Measurements from ENCODE around the gene FGGY.
"Not testable (repeated sequence)": the region's sequence is repeated elsewhere in the genome, so short reads cannot be mapped to it uniquely, and the experiment has no call there.

FGGY gene

GRCh38 chr1:59452559-59452958 lies 155.7 kb downstream of the FGGY start:
- no peak overlapping the region for H3K4me3 ChIP-seq (ENCODE audit: control insufficient read depth in 1 of 7, extremely low read depth in 1 of 7, insufficient read depth in 4 of 7, low read depth in 2 of 7, low read length in 6 of 7)
- H3K27ac ChIP-seq (ENCODE audit: insufficient read depth in 1 of 2, low read depth in 1 of 2, low read length in 2 of 2, poor library complexity in 1 of 2, severe bottlenecking in 2 of 2), result no peak overlapping the region
- no peak for DNase-seq
- CTCF ChIA-PET, result no interaction called here
- H3K4me1 ChIP-seq (ENCODE audit: control extremely low read depth in 1 of 4, control insufficient read depth in 4 of 4, insufficient read depth in 4 of 4, low read length in 3 of 4), result no peaks in the 10 kb centered on the region
- POLR2A ChIA-PET, result no interaction called here
- H3K9me3 ChIP-seq (ENCODE audit: control extremely low read depth in 1 of 5, control insufficient read depth in 4 of 5, insufficient read depth in 2 of 5, low read depth in 1 of 5, low read length in 4 of 5), result no peaks in the 10 kb centered on the region
- no peaks in the 10 kb centered on the region for H3K36me3 ChIP-seq (ENCODE audit: control insufficient read depth in 4 of 4, insufficient read depth in 4 of 4, low read length in 3 of 4)
- no peaks in the 10 kb centered on the region for H3K27me3 ChIP-seq (replicated peaks in 2 of 5; ENCODE audit: control insufficient read depth in 4 of 5, insufficient read depth in 5 of 5, low read length in 4 of 5)
- WGBS (ENCODE audit: insufficient coverage), result no CpG with 5 or more reads among the region's 1 CpG

DNA sequence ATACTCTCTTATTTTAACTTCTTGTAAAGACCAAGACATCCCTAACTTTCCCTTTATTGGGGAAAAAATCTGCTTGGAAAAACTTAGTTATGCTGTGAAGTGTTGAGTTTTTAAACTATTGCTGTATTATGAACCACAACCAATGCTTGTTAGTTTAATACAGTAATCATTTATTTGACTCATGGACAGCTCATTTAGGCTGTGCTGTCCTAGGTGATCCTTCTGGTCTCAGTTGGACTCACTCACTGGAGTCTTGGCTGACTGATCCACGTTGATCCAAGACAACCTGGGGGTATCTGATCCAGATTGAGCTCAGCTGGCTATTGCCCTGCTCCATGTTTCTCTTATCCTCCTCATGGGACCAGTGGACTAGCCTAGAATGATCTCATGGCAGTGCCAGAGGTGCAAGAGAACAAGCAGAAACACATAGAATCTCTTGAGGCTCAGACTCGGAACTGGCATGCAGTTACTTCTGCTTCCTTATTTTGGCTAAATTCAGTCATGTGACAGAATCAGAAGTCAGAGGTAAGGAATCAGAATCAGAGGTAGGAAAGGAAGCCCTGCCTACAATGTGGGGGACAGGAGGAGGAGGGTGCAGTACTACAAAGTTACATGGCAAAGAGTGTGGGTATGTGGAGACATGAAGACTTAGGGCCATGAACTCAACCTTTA lies 156.5 kb downstream of the FGGY start:
- Histone ChIP-seq H3K9me3 (ENCODE audit: control extremely low read depth in 1 of 5, control insufficient read depth in 4 of 5, insufficient read depth in 2 of 5, low read depth in 1 of 5, low read length in 4 of 5) (no peaks in the 10 kb centered on the region), H3K36me3 (ENCODE audit: control insufficient read depth in 4 of 4, insufficient read depth in 4 of 4, low read length in 3 of 4) (no peaks in the 10 kb centered on the region), H3K27me3 (replicated peaks in 2 of 5; ENCODE audit: control insufficient read depth in 4 of 5, insufficient read depth in 5 of 5, low read length in 4 of 5) (no peaks in the 10 kb centered on the region), H3K27ac (ENCODE audit: insufficient read depth in 1 of 2, low read depth in 1 of 2, low read length in 2 of 2, poor library complexity in 1 of 2, severe bottlenecking in 2 of 2) (no peak overlapping the region), H3K4me1 (ENCODE audit: control extremely low read depth in 1 of 4, control insufficient read depth in 4 of 4, insufficient read depth in 4 of 4, low read length in 3 of 4) (no peaks in the 10 kb centered on the region), H3K4me3 (ENCODE audit: control insufficient read depth in 1 of 7, extremely low read depth in 1 of 7, insufficient read depth in 4 of 7, low read depth in 2 of 7, low read length in 6 of 7) (no peak overlapping the region)
- 86% methylated on average over 2 of the region's 2 CpGs for WGBS (ENCODE audit: insufficient coverage)
- ChIA-PET CTCF (no interaction called here), POLR2A (no interaction called here)
- peak in 2 of 3 donors; percentile 10 to 25 for DNase-seq

DNA sequence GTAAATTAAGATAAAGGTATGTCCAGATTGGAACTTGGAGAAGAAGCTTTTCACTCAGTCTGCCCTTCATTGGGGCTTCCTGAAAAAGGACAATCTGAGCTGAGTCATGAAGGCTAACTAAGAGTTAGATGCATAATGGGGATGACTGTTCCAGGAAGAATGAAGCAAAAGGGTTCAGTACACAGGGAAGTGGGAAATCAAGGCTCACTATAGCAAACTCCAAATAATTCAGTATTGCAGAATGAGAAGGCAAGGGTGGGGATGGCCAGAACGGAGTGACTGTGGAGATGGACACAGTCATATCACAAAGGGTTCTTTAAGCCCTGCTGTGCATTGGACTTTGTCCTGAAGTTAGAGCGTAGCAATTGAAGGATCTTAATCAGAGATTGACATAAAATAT lies 158.3 kb downstream of the FGGY start:
- 100% methylated on average over 1 of the region's 2 CpGs for WGBS (ENCODE audit: insufficient coverage)
- no peak overlapping the region for H3K27ac ChIP-seq (ENCODE audit: insufficient read depth in 1 of 2, low read depth in 1 of 2, low read length in 2 of 2, poor library complexity in 1 of 2, severe bottlenecking in 2 of 2)

GRCh38 chr1:59457786-59458185 lies 160.9 kb downstream of the FGGY start:
- Histone ChIP-seq H3K27me3 (replicated peaks in 2 of 5; ENCODE audit: control insufficient read depth in 4 of 5, insufficient read depth in 5 of 5, low read length in 4 of 5) (no peaks in the 10 kb centered on the region), H3K4me3 (ENCODE audit: control insufficient read depth in 1 of 7, extremely low read depth in 1 of 7, insufficient read depth in 4 of 7, low read depth in 2 of 7, low read length in 6 of 7) (no peak overlapping the region), H3K9me3 (ENCODE audit: control extremely low read depth in 1 of 5, control insufficient read depth in 4 of 5, insufficient read depth in 2 of 5, low read depth in 1 of 5, low read length in 4 of 5) (peaks cover 0 to 8% (median 5%) of the 10 kb centered on the region in 5 experiments), H3K4me1 (ENCODE audit: control extremely low read depth in 1 of 4, control insufficient read depth in 4 of 4, insufficient read depth in 4 of 4, low read length in 3 of 4) (no peaks in the 10 kb centered on the region), H3K36me3 (ENCODE audit: control insufficient read depth in 4 of 4, insufficient read depth in 4 of 4, low read length in 3 of 4) (no peaks in the 10 kb centered on the region), H3K27ac (ENCODE audit: insufficient read depth in 1 of 2, low read depth in 1 of 2, low read length in 2 of 2, poor library complexity in 1 of 2, severe bottlenecking in 2 of 2) (no peak overlapping the region)
- ChIA-PET POLR2A (no interaction called here), CTCF (no interaction called here)
- no peak for DNase-seq
- 100% methylated on average over 1 of the region's 2 CpGs for WGBS (ENCODE audit: insufficient coverage)

More for the DNA sequence above, 158.3 kb downstream of the FGGY start:
- peaks cover 0 to 8% (median 4%) of the 10 kb centered on the region in 5 experiments for H3K9me3 ChIP-seq (ENCODE audit: control extremely low read depth in 1 of 5, control insufficient read depth in 4 of 5, insufficient read depth in 2 of 5, low read depth in 1 of 5, low read length in 4 of 5)
- ChIA-PET POLR2A (no interaction called here), CTCF (interaction anchor here (1.2 kb wide), 1 partner anchor 14 kb away, joined by 3 read pairs; no protein-coding TSS in a partner anchor)
- H3K27me3 ChIP-seq (replicated peaks in 2 of 5; ENCODE audit: control insufficient read depth in 4 of 5, insufficient read depth in 5 of 5, low read length in 4 of 5), result no peaks in the 10 kb centered on the region
- H3K36me3 ChIP-seq (ENCODE audit: control insufficient read depth in 4 of 4, insufficient read depth in 4 of 4, low read length in 3 of 4), result no peaks in the 10 kb centered on the region
- no peak for DNase-seq
- H3K4me1 ChIP-seq (ENCODE audit: control extremely low read depth in 1 of 4, control insufficient read depth in 4 of 4, insufficient read depth in 4 of 4, low read length in 3 of 4), result no peaks in the 10 kb centered on the region
- H3K4me3 ChIP-seq (ENCODE audit: control insufficient read depth in 1 of 7, extremely low read depth in 1 of 7, insufficient read depth in 4 of 7, low read depth in 2 of 7, low read length in 6 of 7), result no peak overlapping the region

DNA sequence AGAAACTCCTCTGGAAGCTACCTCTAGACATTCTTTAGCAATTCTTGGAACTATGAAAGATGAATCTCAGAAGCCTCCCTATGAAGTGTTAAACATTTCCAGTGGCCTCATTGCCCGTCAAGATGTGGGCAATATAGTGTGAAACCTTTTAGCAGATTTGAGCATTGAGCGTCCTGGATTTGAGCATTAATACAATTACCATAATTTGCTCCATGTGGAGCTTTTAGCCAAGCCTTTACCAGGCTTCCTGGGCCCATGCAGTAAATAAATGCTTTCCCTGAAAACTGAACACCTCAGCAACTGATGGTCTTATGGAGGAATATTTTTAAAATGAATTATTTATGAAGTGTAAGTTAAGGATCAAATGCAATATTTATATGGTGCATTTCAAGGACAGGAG lies 162.0 kb downstream of the FGGY start:
- 100% methylated on average over 1 of the region's 2 CpGs for WGBS (ENCODE audit: insufficient coverage)
- Histone ChIP-seq H3K27me3 (replicated peaks in 2 of 5; ENCODE audit: control insufficient read depth in 4 of 5, insufficient read depth in 5 of 5, low read length in 4 of 5) (no peaks in the 10 kb centered on the region), H3K4me3 (ENCODE audit: control insufficient read depth in 1 of 7, extremely low read depth in 1 of 7, insufficient read depth in 4 of 7, low read depth in 2 of 7, low read length in 6 of 7) (no peak overlapping the region), H3K27ac (ENCODE audit: insufficient read depth in 1 of 2, low read depth in 1 of 2, low read length in 2 of 2, poor library complexity in 1 of 2, severe bottlenecking in 2 of 2) (no peak overlapping the region), H3K9me3 (ENCODE audit: control extremely low read depth in 1 of 5, control insufficient read depth in 4 of 5, insufficient read depth in 2 of 5, low read depth in 1 of 5, low read length in 4 of 5) (peaks cover 0 to 8% (median 5%) of the 10 kb centered on the region in 5 experiments), H3K4me1 (ENCODE audit: control extremely low read depth in 1 of 4, control insufficient read depth in 4 of 4, insufficient read depth in 4 of 4, low read length in 3 of 4) (no peaks in the 10 kb centered on the region), H3K36me3 (ENCODE audit: control insufficient read depth in 4 of 4, insufficient read depth in 4 of 4, low read length in 3 of 4) (no peaks in the 10 kb centered on the region)
- POLR2A ChIA-PET, result no interaction called here
- DNase-seq, result no peak
- CTCF ChIA-PET, result no interaction called here

DNA sequence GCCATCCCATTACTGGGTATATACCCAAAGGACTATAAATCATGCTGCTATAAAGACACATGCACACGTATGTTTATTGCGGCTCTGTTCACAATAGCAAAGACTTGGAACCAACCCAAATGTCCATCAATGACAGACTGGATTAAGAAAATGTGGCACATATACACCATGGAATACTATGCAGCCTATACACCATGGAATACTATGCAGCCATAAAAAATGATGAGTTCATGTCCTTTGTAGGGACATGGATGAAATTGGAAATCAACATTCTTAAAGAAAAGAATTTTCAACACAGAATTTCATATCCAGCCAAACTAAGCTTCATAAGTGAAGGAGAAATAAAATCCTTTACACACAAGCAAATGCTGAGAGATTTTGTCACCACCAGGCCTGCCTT lies 166.0 kb downstream of the FGGY start:
- CTCF ChIA-PET; DNase-seq; H3K4me1 ChIP-seq (ENCODE audit: control extremely low read depth in 1 of 4, control insufficient read depth in 4 of 4, insufficient read depth in 4 of 4, low read length in 3 of 4); H3K9me3 ChIP-seq (ENCODE audit: control extremely low read depth in 1 of 5, control insufficient read depth in 4 of 5, insufficient read depth in 2 of 5, low read depth in 1 of 5, low read length in 4 of 5); H3K27me3 ChIP-seq (replicated peaks in 2 of 5; ENCODE audit: control insufficient read depth in 4 of 5, insufficient read depth in 5 of 5, low read length in 4 of 5); H3K27ac ChIP-seq (ENCODE audit: insufficient read depth in 1 of 2, low read depth in 1 of 2, low read length in 2 of 2, poor library complexity in 1 of 2, severe bottlenecking in 2 of 2); H3K36me3 ChIP-seq (ENCODE audit: control insufficient read depth in 4 of 4, insufficient read depth in 4 of 4, low read length in 3 of 4); POLR2A ChIA-PET; H3K4me3 ChIP-seq (ENCODE audit: control insufficient read depth in 1 of 7, extremely low read depth in 1 of 7, insufficient read depth in 4 of 7, low read depth in 2 of 7, low read length in 6 of 7): not testable (repeated sequence)
- WGBS (ENCODE audit: insufficient coverage), result no CpG with 5 or more reads among the region's 2 CpGs

DNA sequence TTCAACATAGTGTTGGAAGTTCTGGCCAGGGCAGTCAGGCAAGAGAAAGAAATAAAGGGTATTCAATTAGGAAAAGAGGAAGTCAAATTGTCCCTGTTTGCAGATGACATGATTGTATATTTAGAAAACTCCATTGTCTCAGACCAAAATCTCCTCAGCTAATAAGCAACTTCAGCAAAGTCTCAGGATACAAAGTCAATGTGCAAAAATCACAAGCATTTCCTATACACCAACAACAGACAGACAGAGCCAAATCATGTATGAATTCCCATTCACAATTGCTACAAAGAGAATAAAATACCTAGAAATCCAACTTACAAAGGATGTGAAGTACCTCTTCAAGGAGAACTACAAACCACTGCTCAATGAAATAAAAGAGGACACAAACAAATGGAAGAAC lies 168.6 kb downstream of the FGGY start:
- DNase-seq; CTCF ChIA-PET; H3K27me3 ChIP-seq (replicated peaks in 2 of 5; ENCODE audit: control insufficient read depth in 4 of 5, insufficient read depth in 5 of 5, low read length in 4 of 5); H3K9me3 ChIP-seq (ENCODE audit: control extremely low read depth in 1 of 5, control insufficient read depth in 4 of 5, insufficient read depth in 2 of 5, low read depth in 1 of 5, low read length in 4 of 5); H3K36me3 ChIP-seq (ENCODE audit: control insufficient read depth in 4 of 4, insufficient read depth in 4 of 4, low read length in 3 of 4); H3K27ac ChIP-seq (ENCODE audit: insufficient read depth in 1 of 2, low read depth in 1 of 2, low read length in 2 of 2, poor library complexity in 1 of 2, severe bottlenecking in 2 of 2); H3K4me3 ChIP-seq (ENCODE audit: control insufficient read depth in 1 of 7, extremely low read depth in 1 of 7, insufficient read depth in 4 of 7, low read depth in 2 of 7, low read length in 6 of 7); H3K4me1 ChIP-seq (ENCODE audit: control extremely low read depth in 1 of 4, control insufficient read depth in 4 of 4, insufficient read depth in 4 of 4, low read length in 3 of 4); POLR2A ChIA-PET: not testable (repeated sequence)
